Measurements from ENCODE around the gene ARHGAP22. TPM values are rescaled to one million over a fixed set of nuclear protein-coding genes. Genes with fewer than 3 reads are reported as not detected.

ARHGAP22 gene
- total and polyA plus RNA-seq, 2 experiments from 2014 or later = 4.8 to 10.7 TPM

DNA sequence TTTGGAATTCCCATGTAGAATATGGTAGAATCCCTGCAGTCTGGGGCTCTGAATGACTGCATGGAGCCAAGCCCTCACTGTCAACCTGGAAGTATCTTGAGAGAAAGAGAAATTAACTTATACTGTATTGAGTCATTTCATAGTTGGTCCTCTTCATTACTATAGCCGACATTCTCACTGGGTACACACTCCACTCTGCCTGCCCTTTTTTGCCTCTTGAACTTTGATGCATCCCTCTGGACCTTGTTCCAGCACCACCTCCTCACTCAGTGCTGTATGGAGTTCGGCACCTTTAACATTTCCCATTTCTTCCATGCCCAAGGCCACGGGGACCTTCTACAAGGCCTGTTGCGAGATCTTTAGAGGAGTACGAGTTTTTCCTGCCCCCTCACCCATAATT, 4.6 kb upstream of the ARHGAP22 start (continued):
- TF ChIP-seq, protein P1, sequence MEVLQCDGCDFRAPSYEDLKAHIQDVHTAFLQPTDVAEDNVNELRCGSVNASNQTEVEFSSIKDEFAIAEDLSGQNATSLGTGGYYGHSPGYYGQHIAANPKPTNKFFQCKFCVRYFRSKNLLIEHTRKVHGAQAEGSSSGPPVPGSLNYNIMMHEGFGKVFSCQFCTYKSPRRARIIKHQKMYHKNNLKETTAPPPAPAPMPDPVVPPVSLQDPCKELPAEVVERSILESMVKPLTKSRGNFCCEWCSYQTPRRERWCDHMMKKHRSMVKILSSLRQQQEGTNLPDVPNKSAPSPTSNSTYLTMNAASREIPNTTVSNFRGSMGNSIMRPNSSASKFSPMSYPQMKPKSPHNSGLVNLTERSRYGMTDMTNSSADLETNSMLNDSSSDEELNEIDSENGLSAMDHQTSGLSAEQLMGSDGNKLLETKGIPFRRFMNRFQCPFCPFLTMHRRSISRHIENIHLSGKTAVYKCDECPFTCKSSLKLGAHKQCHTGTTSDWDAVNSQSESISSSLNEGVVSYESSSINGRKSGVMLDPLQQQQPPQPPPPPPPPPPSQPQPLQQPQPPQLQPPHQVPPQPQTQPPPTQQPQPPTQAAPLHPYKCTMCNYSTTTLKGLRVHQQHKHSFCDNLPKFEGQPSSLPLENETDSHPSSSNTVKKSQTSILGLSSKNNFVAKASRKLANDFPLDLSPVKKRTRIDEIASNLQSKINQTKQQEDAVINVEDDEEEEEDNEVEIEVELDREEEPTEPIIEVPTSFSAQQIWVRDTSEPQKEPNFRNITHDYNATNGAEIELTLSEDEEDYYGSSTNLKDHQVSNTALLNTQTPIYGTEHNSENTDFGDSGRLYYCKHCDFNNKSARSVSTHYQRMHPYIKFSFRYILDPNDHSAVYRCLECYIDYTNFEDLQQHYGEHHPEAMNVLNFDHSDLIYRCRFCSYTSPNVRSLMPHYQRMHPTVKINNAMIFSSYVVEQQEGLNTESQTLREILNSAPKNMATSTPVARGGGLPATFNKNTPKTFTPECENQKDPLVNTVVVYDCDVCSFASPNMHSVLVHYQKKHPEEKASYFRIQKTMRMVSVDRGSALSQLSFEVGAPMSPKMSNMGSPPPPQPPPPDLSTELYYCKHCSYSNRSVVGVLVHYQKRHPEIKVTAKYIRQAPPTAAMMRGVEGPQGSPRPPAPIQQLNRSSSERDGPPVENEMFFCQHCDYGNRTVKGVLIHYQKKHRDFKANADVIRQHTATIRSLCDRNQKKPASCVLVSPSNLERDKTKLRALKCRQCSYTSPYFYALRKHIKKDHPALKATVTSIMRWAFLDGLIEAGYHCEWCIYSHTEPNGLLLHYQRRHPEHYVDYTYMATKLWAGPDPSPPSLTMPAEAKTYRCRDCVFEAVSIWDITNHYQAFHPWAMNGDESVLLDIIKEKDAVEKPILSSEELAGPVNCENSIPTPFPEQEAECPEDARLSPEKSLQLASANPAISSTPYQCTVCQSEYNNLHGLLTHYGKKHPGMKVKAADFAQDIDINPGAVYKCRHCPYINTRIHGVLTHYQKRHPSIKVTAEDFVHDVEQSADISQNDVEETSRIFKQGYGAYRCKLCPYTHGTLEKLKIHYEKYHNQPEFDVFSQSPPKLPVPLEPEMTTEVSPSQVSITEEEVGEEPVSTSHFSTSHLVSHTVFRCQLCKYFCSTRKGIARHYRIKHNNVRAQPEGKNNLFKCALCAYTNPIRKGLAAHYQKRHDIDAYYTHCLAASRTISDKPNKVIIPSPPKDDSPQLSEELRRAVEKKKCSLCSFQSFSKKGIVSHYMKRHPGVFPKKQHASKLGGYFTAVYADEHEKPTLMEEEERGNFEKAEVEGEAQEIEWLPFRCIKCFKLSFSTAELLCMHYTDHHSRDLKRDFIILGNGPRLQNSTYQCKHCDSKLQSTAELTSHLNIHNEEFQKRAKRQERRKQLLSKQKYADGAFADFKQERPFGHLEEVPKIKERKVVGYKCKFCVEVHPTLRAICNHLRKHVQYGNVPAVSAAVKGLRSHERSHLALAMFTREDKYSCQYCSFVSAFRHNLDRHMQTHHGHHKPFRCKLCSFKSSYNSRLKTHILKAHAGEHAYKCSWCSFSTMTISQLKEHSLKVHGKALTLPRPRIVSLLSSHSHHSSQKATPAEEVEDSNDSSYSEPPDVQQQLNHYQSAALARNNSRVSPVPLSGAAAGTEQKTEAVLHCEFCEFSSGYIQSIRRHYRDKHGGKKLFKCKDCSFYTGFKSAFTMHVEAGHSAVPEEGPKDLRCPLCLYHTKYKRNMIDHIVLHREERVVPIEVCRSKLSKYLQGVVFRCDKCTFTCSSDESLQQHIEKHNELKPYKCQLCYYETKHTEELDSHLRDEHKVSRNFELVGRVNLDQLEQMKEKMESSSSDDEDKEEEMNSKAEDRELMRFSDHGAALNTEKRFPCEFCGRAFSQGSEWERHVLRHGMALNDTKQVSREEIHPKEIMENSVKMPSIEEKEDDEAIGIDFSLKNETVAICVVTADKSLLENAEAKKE (CRISPR knock-in tag; IDR thresholded peaks at IDR 0.05) = no peak
- TF ChIP-seq, protein P2, sequence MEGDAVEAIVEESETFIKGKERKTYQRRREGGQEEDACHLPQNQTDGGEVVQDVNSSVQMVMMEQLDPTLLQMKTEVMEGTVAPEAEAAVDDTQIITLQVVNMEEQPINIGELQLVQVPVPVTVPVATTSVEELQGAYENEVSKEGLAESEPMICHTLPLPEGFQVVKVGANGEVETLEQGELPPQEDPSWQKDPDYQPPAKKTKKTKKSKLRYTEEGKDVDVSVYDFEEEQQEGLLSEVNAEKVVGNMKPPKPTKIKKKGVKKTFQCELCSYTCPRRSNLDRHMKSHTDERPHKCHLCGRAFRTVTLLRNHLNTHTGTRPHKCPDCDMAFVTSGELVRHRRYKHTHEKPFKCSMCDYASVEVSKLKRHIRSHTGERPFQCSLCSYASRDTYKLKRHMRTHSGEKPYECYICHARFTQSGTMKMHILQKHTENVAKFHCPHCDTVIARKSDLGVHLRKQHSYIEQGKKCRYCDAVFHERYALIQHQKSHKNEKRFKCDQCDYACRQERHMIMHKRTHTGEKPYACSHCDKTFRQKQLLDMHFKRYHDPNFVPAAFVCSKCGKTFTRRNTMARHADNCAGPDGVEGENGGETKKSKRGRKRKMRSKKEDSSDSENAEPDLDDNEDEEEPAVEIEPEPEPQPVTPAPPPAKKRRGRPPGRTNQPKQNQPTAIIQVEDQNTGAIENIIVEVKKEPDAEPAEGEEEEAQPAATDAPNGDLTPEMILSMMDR (conservative IDR thresholded peaks at IDR 0.05; ENCODE audit: low read depth in 2 of 2) = no peak
- TF ChIP-seq EZH2 (IDR thresholded peaks at IDR 0.05; ENCODE audit: low read depth, unreplicated experiment) = no peak

DNA sequence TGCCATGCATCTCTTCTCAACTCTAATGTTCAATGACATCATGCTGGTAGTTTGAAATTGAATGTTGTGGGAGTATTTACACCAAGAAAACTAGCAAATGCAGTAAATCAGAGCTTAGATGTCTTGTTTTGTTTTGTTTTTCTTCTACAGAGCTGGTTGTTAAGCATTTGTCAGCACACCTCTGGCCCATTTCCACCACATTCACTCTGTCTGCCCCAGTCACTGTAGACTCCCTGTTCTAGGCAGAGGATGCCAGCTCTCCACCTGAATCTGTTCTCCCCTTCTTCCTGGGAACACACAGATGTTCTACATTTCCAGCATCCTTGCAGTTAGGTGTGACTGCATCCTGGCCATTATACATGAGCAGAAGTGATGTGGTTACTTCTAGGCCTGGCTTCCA, 4.1 kb upstream of the ARHGAP22 start:
- DNase-seq (ENCODE audit: low spot score) (no peak), ATAC-seq (no peak)
- no peak overlapping the region for H2AFZ ChIP-seq
- H3K9me2 ChIP-seq (ENCODE audit: insufficient read depth) = peaks cover 6% of the 10 kb centered on the region; the same call in 1 of the 2 replicates
- H3K27me3 Mint-ChIP-seq (ENCODE audit: insufficient read depth, low read depth, poor library complexity) = peaks cover 29% of the 10 kb centered on the region
- no peaks in the 10 kb centered on the region for H3F3A ChIP-seq (replicated peaks; ENCODE audit: low read depth)
- no peaks in the 10 kb centered on the region for H3K36me3 Mint-ChIP-seq (ENCODE audit: low read depth)
- no peaks in the 10 kb centered on the region for H3K36me3 ChIP-seq (ENCODE audit: insufficient read depth)
- H3K27ac ChIP-seq (ENCODE audit: low read depth) = no peak overlapping the region
- no peak overlapping the region for H3K4me3 ChIP-seq
- H3K4me1 Mint-ChIP-seq = peaks cover 19% of the 10 kb centered on the region
- no peaks in the 10 kb centered on the region for H4K20me1 ChIP-seq (replicated peaks; ENCODE audit: insufficient read depth)
- H3K27me3 ChIP-seq (ENCODE audit: insufficient read depth) = peaks cover 19% of the 10 kb centered on the region
- H3K4me3 Mint-ChIP-seq = no peak overlapping the region
- H3K27ac Mint-ChIP-seq = no peak overlapping the region
- H3K4me2 ChIP-seq = no peak overlapping the region
- no peaks in the 10 kb centered on the region; the same call in 2 of the 3 replicates for H3K9me3 Mint-ChIP-seq
- H3K79me2 ChIP-seq (replicated peaks; ENCODE audit: insufficient read depth) = no peaks in the 10 kb centered on the region
- H3K4me1 ChIP-seq (ENCODE audit: insufficient read depth) = peaks cover 17% of the 10 kb centered on the region; the same call in 1 of the 2 replicates
- no peak for TF ChIP-seq CREB1 (CRISPR knock-in tag; IDR thresholded peaks at IDR 0.05; ENCODE audit: low read depth)
- no peak for TF ChIP-seq EZH2phosphoT487 (IDR thresholded peaks at IDR 0.05; ENCODE audit: unreplicated experiment)
- TF ChIP-seq, protein P2 (conservative IDR thresholded peaks at IDR 0.05; ENCODE audit: low read depth in 2 of 2) = no peak
- TF ChIP-seq ZNF331 (CRISPR knock-in tag; IDR thresholded peaks at IDR 0.05; ENCODE audit: low read depth) = no peak
- no peak for TF ChIP-seq POLR2AphosphoS5 (IDR thresholded peaks at IDR 0.05; ENCODE audit: low read depth)
- no peak for TF ChIP-seq STAT1 (IDR thresholded peaks at IDR 0.05; ENCODE audit: unreplicated experiment)
- no peak for TF ChIP-seq JUNB (IDR thresholded peaks at IDR 0.05; ENCODE audit: unreplicated experiment)
- no peak for TF ChIP-seq EZH2 (IDR thresholded peaks at IDR 0.05; ENCODE audit: low read depth, unreplicated experiment)
- TF ChIP-seq, protein P3, sequence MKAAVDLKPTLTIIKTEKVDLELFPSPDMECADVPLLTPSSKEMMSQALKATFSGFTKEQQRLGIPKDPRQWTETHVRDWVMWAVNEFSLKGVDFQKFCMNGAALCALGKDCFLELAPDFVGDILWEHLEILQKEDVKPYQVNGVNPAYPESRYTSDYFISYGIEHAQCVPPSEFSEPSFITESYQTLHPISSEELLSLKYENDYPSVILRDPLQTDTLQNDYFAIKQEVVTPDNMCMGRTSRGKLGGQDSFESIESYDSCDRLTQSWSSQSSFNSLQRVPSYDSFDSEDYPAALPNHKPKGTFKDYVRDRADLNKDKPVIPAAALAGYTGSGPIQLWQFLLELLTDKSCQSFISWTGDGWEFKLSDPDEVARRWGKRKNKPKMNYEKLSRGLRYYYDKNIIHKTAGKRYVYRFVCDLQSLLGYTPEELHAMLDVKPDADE (IDR thresholded peaks at IDR 0.05) = no peak
- no peak for TF ChIP-seq ZNF114 (CRISPR knock-in tag; IDR thresholded peaks at IDR 0.05)

All from GM23338 (cell line).